ENCODE measurements around the gene ZCCHC7.
"Not testable (repeated sequence)": the region's sequence is repeated elsewhere in the genome, so short reads cannot be mapped to it uniquely, and the experiment has no call there.

DNA sequence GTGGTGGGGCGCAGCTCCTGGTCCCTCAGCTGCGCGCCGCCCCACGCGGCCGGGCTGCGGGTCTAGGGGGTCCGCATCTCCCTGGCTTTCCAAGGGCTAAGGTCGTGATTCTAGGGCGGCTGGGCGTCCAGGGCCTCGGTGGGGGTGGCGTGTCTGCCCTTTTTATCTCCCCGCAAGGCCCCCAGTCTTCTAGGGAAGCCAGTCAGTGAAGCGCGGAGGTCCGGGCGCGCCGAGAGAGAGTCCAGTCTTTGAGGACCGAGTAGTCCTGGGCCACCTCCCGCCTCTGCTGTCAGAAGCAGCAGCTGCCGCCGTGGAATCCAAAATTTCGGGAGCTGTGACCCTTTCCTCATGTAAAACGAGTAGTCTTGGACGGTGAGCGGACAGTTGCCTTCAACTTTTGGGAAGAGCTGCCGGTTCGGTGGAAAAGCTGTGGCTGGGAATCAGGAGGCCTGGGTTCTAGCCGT lies 40.2 kb upstream of the ZCCHC7 start:
- TF ChIP-seq EZH2 (IDR thresholded peaks at IDR 0.05; ENCODE audit: borderline replicate concordance, low read depth, low read length, severe bottlenecking); POLR2A (IDR thresholded peaks at IDR 0.05; ENCODE audit: low read depth, low read length): not testable (repeated sequence)
- TF ChIP-seq, protein P1, sequence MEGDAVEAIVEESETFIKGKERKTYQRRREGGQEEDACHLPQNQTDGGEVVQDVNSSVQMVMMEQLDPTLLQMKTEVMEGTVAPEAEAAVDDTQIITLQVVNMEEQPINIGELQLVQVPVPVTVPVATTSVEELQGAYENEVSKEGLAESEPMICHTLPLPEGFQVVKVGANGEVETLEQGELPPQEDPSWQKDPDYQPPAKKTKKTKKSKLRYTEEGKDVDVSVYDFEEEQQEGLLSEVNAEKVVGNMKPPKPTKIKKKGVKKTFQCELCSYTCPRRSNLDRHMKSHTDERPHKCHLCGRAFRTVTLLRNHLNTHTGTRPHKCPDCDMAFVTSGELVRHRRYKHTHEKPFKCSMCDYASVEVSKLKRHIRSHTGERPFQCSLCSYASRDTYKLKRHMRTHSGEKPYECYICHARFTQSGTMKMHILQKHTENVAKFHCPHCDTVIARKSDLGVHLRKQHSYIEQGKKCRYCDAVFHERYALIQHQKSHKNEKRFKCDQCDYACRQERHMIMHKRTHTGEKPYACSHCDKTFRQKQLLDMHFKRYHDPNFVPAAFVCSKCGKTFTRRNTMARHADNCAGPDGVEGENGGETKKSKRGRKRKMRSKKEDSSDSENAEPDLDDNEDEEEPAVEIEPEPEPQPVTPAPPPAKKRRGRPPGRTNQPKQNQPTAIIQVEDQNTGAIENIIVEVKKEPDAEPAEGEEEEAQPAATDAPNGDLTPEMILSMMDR (IDR thresholded peaks at IDR 0.05; ENCODE audit: extremely low read depth in 1 of 2, insufficient read depth in 1 of 2, low read depth in 1 of 2, low read length in 2 of 2) = not testable (repeated sequence)
- TF ChIP-seq, protein P2, sequence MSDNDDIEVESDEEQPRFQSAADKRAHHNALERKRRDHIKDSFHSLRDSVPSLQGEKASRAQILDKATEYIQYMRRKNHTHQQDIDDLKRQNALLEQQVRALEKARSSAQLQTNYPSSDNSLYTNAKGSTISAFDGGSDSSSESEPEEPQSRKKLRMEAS (IDR thresholded peaks at IDR 0.05; ENCODE audit: insufficient read depth, insufficient read length) = not testable (repeated sequence)
